Measurements from ENCODE around the gene UBA6. TPM values are rescaled to one million over a fixed set of nuclear protein-coding genes. Genes with fewer than 3 reads are reported as not detected.
A peak's percentile ranks its signal among the peaks of the same experiment; 100 is the strongest.

The UBA6 gene
- total RNA-seq, 1 experiment from 2014 or later: 72.2 TPM

- no peak overlapping the region for H2BK20ac ChIP-seq (ENCODE audit: low read depth, low read length, poor library complexity, severe bottlenecking)
- no peak overlapping the region for H2BK12ac ChIP-seq (ENCODE audit: insufficient read length, low read depth, low read length)
- H4K8ac ChIP-seq (replicated peaks; ENCODE audit: insufficient read length, low read depth, low read length): no peak overlapping the region
- Mint-ChIP-seq H3K27ac (peak overlapping the region in 1 of 3 experiments; percentile 51; a peak in 1 of 7 replicates), H3K36me3 (ENCODE audit: insufficient read depth in 1 of 3, low read depth in 3 of 3) (peaks cover 2 to 24% (median 17%) of the 10 kb centered on the region in 3 experiments; a peak in 6 of 7 replicates), H3K4me3 (no peak overlapping the region), H3K4me1 (0 out of 4 replicates have a peak, but pooled peaks cover 0 to 6% of the 10 kb centered on the region in 2 experiments), H3K27me3 (ENCODE audit: low read depth) (no peaks in the 10 kb centered on the region), H3K9me3 (no peaks in the 10 kb centered on the region)
- H3K79me2 ChIP-seq (ENCODE audit: insufficient read depth, low read length): no peaks in the 10 kb centered on the region
- H3K79me1 ChIP-seq (ENCODE audit: insufficient read depth, low read depth, low read length, poor library complexity, severe bottlenecking): peaks cover 4% of the 10 kb centered on the region
- no peaks in the 10 kb centered on the region for H3K27me3 ChIP-seq (ENCODE audit: insufficient read depth, low read length)
- no peak overlapping the region for H4K5ac ChIP-seq (ENCODE audit: insufficient read length, low read depth, low read length)
- no peak overlapping the region for H3K14ac ChIP-seq (ENCODE audit: insufficient read depth, low read length)
- H3K27ac ChIP-seq (ENCODE audit: insufficient read length, low read depth, low read length): no peak overlapping the region
- H2BK120ac ChIP-seq (ENCODE audit: low read depth, low read length, poor library complexity, severe bottlenecking): no peak overlapping the region
- H3K18ac ChIP-seq (ENCODE audit: insufficient read length, low read depth, low read length): no peak overlapping the region
- no peaks in the 10 kb centered on the region for H3K4me1 ChIP-seq (ENCODE audit: insufficient read depth, low read length)
- H3K9ac ChIP-seq (ENCODE audit: extremely low read depth, insufficient read length, low read length): no peak overlapping the region
- H3K4ac ChIP-seq (ENCODE audit: low read depth, low read length): no peak overlapping the region
- no peak overlapping the region for H3K4me2 ChIP-seq (ENCODE audit: insufficient read depth, insufficient read length, low read length)
- TF ChIP-seq, protein P1, sequence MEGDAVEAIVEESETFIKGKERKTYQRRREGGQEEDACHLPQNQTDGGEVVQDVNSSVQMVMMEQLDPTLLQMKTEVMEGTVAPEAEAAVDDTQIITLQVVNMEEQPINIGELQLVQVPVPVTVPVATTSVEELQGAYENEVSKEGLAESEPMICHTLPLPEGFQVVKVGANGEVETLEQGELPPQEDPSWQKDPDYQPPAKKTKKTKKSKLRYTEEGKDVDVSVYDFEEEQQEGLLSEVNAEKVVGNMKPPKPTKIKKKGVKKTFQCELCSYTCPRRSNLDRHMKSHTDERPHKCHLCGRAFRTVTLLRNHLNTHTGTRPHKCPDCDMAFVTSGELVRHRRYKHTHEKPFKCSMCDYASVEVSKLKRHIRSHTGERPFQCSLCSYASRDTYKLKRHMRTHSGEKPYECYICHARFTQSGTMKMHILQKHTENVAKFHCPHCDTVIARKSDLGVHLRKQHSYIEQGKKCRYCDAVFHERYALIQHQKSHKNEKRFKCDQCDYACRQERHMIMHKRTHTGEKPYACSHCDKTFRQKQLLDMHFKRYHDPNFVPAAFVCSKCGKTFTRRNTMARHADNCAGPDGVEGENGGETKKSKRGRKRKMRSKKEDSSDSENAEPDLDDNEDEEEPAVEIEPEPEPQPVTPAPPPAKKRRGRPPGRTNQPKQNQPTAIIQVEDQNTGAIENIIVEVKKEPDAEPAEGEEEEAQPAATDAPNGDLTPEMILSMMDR (conservative IDR thresholded peaks at IDR 0.05): no peak
- H3K56ac ChIP-seq (ENCODE audit: insufficient read length, low read depth, low read length): no peak overlapping the region
- H3T11ph ChIP-seq (ENCODE audit: low read length): no peak overlapping the region
- H3K9me3 ChIP-seq (ENCODE audit: control insufficient read depth, low read depth, low read length): no peaks in the 10 kb centered on the region
- no CpG with 5 or more reads among the region's 4 CpGs for WGBS (ENCODE audit: extremely low coverage, insufficient read length, low lambda C conversion rate)
- H2AFZ ChIP-seq (ENCODE audit: low read length): no peak overlapping the region
- no peak overlapping the region for H2AK5ac ChIP-seq (ENCODE audit: insufficient read length, low read length)
- H4K91ac ChIP-seq (ENCODE audit: insufficient read length, low read depth, low read length): no peak overlapping the region
- no peaks in the 10 kb centered on the region for H4K20me1 ChIP-seq (ENCODE audit: control insufficient read depth, insufficient read depth, insufficient read length)
- no peak overlapping the region for H2BK5ac ChIP-seq (ENCODE audit: insufficient read length, low read length)
- H3K23ac ChIP-seq (ENCODE audit: insufficient read length, low read depth, low read length): no peak overlapping the region
- H3K23me2 ChIP-seq (ENCODE audit: insufficient read length, low read depth, low read length, poor library complexity, severe bottlenecking): no peaks in the 10 kb centered on the region
- no peak for DNase-seq
- no peak overlapping the region for H2BK15ac ChIP-seq (ENCODE audit: low read depth, low read length)
These were observed 13.3 kb downstream of the UBA6 start for GRCh38 chr4:67687636-67688035.

All from H9 (cell line).